MM.1S (cell line): ENCODE data around the gene BACH2.
"Not testable (repeated sequence)": the region's sequence is repeated elsewhere in the genome, so short reads cannot be mapped to it uniquely, and the experiment has no call there.

ENCODE experiments used
- EZH2 ChIP-seq: fragments of 300-600 bp; sonication (generic); optimal IDR thresholded peaks from 2 replicates; pipeline ENCODE3; 2017; ENCODE audit warnings: low read depth, mild to moderate bottlenecking, antibody characterized with exemption, low read length, mixed read lengths
- EZH2phosphoT487 ChIP-seq: fragments of 300-600 bp; sonication (generic); IDR thresholded peaks from 2 replicates; pipeline ENCODE4 v1.6.1; 2018; ENCODE audit warnings: antibody characterized with exemption, low read length
- TF ChIP-seq, protein P1 (sequence below): fragments of 300-600 bp; sonication (generic); IDR thresholded peaks from 2 replicates; pipeline ENCODE4 v1.5.1; 2016; ENCODE audit warnings: antibody characterized with exemption, low read length, mixed read lengths

DNA sequence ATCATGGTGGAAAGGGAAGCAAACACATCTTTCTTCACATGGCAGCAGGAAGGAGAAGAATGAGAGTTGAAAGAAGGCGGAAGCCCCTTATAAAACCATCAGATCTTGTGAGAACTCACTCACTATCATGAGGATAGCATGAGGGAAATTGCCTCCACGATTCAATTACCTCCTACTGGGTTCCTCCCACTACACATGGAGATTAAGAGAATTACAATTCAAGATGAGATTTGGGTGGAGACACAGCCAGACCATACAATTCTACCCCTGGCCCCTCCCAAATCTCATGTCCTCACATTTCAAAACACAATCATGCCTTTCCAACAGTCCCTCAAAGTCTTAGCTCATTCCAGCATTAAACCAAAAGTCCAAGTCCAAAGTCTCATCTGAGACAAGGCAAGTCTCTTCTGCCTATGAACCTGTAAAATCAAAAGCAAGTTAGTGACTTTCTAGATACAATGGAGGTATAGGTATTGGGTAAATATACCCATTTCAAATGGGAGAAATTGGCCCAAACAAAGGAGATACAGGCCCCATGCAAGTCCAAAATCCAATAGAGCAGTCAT, 36.4 kb upstream of the BACH2 start:
- TF ChIP-seq, protein P1, sequence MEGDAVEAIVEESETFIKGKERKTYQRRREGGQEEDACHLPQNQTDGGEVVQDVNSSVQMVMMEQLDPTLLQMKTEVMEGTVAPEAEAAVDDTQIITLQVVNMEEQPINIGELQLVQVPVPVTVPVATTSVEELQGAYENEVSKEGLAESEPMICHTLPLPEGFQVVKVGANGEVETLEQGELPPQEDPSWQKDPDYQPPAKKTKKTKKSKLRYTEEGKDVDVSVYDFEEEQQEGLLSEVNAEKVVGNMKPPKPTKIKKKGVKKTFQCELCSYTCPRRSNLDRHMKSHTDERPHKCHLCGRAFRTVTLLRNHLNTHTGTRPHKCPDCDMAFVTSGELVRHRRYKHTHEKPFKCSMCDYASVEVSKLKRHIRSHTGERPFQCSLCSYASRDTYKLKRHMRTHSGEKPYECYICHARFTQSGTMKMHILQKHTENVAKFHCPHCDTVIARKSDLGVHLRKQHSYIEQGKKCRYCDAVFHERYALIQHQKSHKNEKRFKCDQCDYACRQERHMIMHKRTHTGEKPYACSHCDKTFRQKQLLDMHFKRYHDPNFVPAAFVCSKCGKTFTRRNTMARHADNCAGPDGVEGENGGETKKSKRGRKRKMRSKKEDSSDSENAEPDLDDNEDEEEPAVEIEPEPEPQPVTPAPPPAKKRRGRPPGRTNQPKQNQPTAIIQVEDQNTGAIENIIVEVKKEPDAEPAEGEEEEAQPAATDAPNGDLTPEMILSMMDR = not testable (repeated sequence)
- not testable (repeated sequence) for TF ChIP-seq EZH2, EZH2phosphoT487
